Naive B cell (primary cell): ENCODE measurements around the gene ANKS3. TPM values are rescaled to one million over a fixed set of nuclear protein-coding genes. Genes with fewer than 3 reads are reported as not detected.

Source experiments
- ATAC-seq, 2 donors: fragments of 150-1000 bp; cut with Tn5 transposase; 2 replicates each; pipeline ENCODE4 v1.10.0; 2021; ENCODE audit warnings: low read depth in 2 of 2, mild to moderate bottlenecking in 2 of 2, moderate library complexity in 2 of 2
- DNase-seq: peaks from one replicate; pipeline ENCODE4 v3.0.0; 2022
- H3K27ac Mint-ChIP-seq, 6 donors: one replicate each; pipeline ENCODE4 v1.8.0; 2020 to 2022; ENCODE audit warnings: mild to moderate bottlenecking in 6 of 6, mixed read lengths in 6 of 6, moderate library complexity in 5 of 6, inconsistent platforms in 2 of 6
- H3K27me3 Mint-ChIP-seq, 3 donors: one replicate each; pipeline ENCODE4 v1.8.0; 2021 to 2022; ENCODE audit warnings: mixed read lengths in 3 of 3, mild to moderate bottlenecking in 1 of 3
- H3K36me3 Mint-ChIP-seq, 2 donors: one replicate each; pipeline ENCODE4 v1.8.0; 2020 to 2022; ENCODE audit warnings: mixed read lengths in 2 of 2, inconsistent platforms in 1 of 2, mild to moderate bottlenecking in 1 of 2
- H3K4me1 Mint-ChIP-seq, 3 donors: one replicate each; pipeline ENCODE4 v1.8.0; 2020 to 2022; ENCODE audit warnings: mixed read lengths in 3 of 3, inconsistent platforms in 1 of 3, mild to moderate bottlenecking in 1 of 3, moderate library complexity in 1 of 3
- H3K4me3 Mint-ChIP-seq, 8 donors: one replicate each; pipeline ENCODE4 v1.8.0; 2020 to 2022; ENCODE audit warnings: mild to moderate bottlenecking in 8 of 8, mixed read lengths in 8 of 8, moderate library complexity in 8 of 8, inconsistent platforms in 2 of 8
- H3K9me3 Mint-ChIP-seq, 7 donors: one replicate each; pipeline ENCODE4 v1.8.0; 2020 to 2022; ENCODE audit warnings: mixed read lengths in 7 of 7, mild to moderate bottlenecking in 5 of 7, inconsistent platforms in 2 of 7, moderate library complexity in 1 of 7
- polyA plus RNA-seq, 6 donors: library from polyadenylated mRNA; unstranded; fragments of 300-500 nt; fragmentation: Illumina TruSeq; gene quantifications; one replicate each; pipeline ENCODE4 v1.2.3, GENCODE V29; 2021; ENCODE audit warnings: low read depth in 6 of 6

The ANKS3 gene
- polyA plus RNA-seq, 6 donors from 2014 or later, result 3.9 to 8.3 (median 4.4) TPM; not detected in 1

GRCh38 chr16:4703906-4704305 is 30.2 kb downstream of the ANKS3 start:
- Mint-ChIP-seq H3K27ac (no peak overlapping the region), H3K9me3 (no peaks in the 10 kb centered on the region), H3K4me3 (no peak overlapping the region), H3K36me3 (no peaks in the 10 kb centered on the region), H3K27me3 (no peaks in the 10 kb centered on the region), H3K4me1 (peaks cover 0 to 5% (median 0%) of the 10 kb centered on the region in 3 donors)
- DNase-seq, result no peak
- ATAC-seq, result no peak

GRCh38 chr16:4702466-4702808 is 31.6 kb downstream of the ANKS3 start:
- Mint-ChIP-seq H3K36me3 (no peaks in the 10 kb centered on the region), H3K4me3 (no peak overlapping the region), H3K27ac (no peak overlapping the region), H3K27me3 (no peaks in the 10 kb centered on the region), H3K4me1 (peaks cover 0 to 5% (median 0%) of the 10 kb centered on the region in 3 donors), H3K9me3 (no peaks in the 10 kb centered on the region)
- ATAC-seq (no peak), DNase-seq (no peak)

GRCh38 chr16:4701791-4702465 is 32.1 kb downstream of the ANKS3 start:
- Mint-ChIP-seq H3K9me3 (no peaks in the 10 kb centered on the region), H3K4me3 (no peak overlapping the region), H3K36me3 (no peaks in the 10 kb centered on the region), H3K27me3 (no peaks in the 10 kb centered on the region), H3K27ac (no peak overlapping the region), H3K4me1 (peaks cover 0 to 4% (median 0%) of the 10 kb centered on the region in 3 donors)
- ATAC-seq (no peak), DNase-seq (no peak)

GRCh38 chr16:4700997-4701743 is 32.9 kb downstream of the ANKS3 start:
- Mint-ChIP-seq H3K4me1 (no peaks in the 10 kb centered on the region), H3K36me3 (no peaks in the 10 kb centered on the region), H3K9me3 (no peaks in the 10 kb centered on the region), H3K27me3 (no peaks in the 10 kb centered on the region), H3K4me3 (no peak overlapping the region), H3K27ac (no peak overlapping the region)
- DNase-seq, result no peak
- no peak for ATAC-seq

- Mint-ChIP-seq H3K27ac (no peak overlapping the region), H3K9me3 (no peaks in the 10 kb centered on the region), H3K4me1 (no peaks in the 10 kb centered on the region), H3K4me3 (no peak overlapping the region), H3K36me3 (no peaks in the 10 kb centered on the region), H3K27me3 (no peaks in the 10 kb centered on the region)
- DNase-seq, result no peak
- no peak for ATAC-seq
These were observed 33.6 kb downstream of the ANKS3 start for GRCh38 chr16:4700380-4700996.

- no peak for DNase-seq
- peak overlapping the region in 1 of 6 donors; percentile 53 for H3K27ac Mint-ChIP-seq
- peak overlapping the region in 1 of 8 donors; percentile 46 for H3K4me3 Mint-ChIP-seq
- H3K4me1 Mint-ChIP-seq, result no peaks in the 10 kb centered on the region
- no peak for ATAC-seq
- H3K36me3 Mint-ChIP-seq, result no peaks in the 10 kb centered on the region
- H3K9me3 Mint-ChIP-seq, result no peaks in the 10 kb centered on the region
- no peaks in the 10 kb centered on the region for H3K27me3 Mint-ChIP-seq
These were observed 35.0 kb downstream of the ANKS3 start for GRCh38 chr16:4699046-4699556.

GRCh38 chr16:4698321-4699045 is 35.6 kb downstream of the ANKS3 start:
- no peak for ATAC-seq
- no peak for DNase-seq
- H3K9me3 Mint-ChIP-seq, result no peaks in the 10 kb centered on the region
- H3K4me1 Mint-ChIP-seq, result no peaks in the 10 kb centered on the region
- H3K4me3 Mint-ChIP-seq, result no peak overlapping the region
- no peaks in the 10 kb centered on the region for H3K27me3 Mint-ChIP-seq
- no peak overlapping the region for H3K27ac Mint-ChIP-seq
- H3K36me3 Mint-ChIP-seq, result no peaks in the 10 kb centered on the region

- no peaks in the 10 kb centered on the region for H3K36me3 Mint-ChIP-seq
- no peaks in the 10 kb centered on the region for H3K9me3 Mint-ChIP-seq
- no peak overlapping the region for H3K4me3 Mint-ChIP-seq
- DNase-seq, result no peak
- no peak overlapping the region for H3K27ac Mint-ChIP-seq
- peaks cover 0 to 5% (median 3%) of the 10 kb centered on the region in 3 donors for H3K4me1 Mint-ChIP-seq
- no peaks in the 10 kb centered on the region for H3K27me3 Mint-ChIP-seq
- ATAC-seq, result no peak
These were observed 36.2 kb downstream of the ANKS3 start for GRCh38 chr16:4697848-4698291.

- Mint-ChIP-seq H3K36me3 (no peaks in the 10 kb centered on the region), H3K4me1 (peaks cover 5 to 12% (median 9%) of the 10 kb centered on the region in 3 donors), H3K27ac (peak overlapping the region in 1 of 6 donors; percentile 36), H3K9me3 (no peaks in the 10 kb centered on the region), H3K4me3 (peak overlapping the region in 2 of 8 donors; percentile 50 to 90), H3K27me3 (no peaks in the 10 kb centered on the region)
- no peak for ATAC-seq
- no peak for DNase-seq
These were observed 36.9 kb downstream of the ANKS3 start for GRCh38 chr16:4696905-4697847.

GRCh38 chr16:4696172-4696904 is 37.7 kb downstream of the ANKS3 start:
- no peaks in the 10 kb centered on the region for H3K36me3 Mint-ChIP-seq
- no peaks in the 10 kb centered on the region for H3K27me3 Mint-ChIP-seq
- DNase-seq (no peak), ATAC-seq (no peak)
- peak overlapping the region in 3 of 8 donors; percentile 44 to 90 (median 50) for H3K4me3 Mint-ChIP-seq
- peak overlapping the region in 1 of 6 donors; percentile 19 for H3K27ac Mint-ChIP-seq
- peaks cover 6 to 12% (median 11%) of the 10 kb centered on the region in 3 donors for H3K4me1 Mint-ChIP-seq
- H3K9me3 Mint-ChIP-seq, result no peaks in the 10 kb centered on the region

GRCh38 chr16:4695473-4696171 is 38.4 kb downstream of the ANKS3 start:
- DNase-seq (no peak), ATAC-seq (no peak)
- Mint-ChIP-seq H3K27ac (peak overlapping the region in 2 of 6 donors; percentile 20 to 89), H3K9me3 (no peaks in the 10 kb centered on the region), H3K4me1 (peaks cover 6 to 12% (median 12%) of the 10 kb centered on the region in 3 donors), H3K4me3 (peak overlapping the region; percentile 27 to 94 (median 84)), H3K27me3 (no peaks in the 10 kb centered on the region), H3K36me3 (no peaks in the 10 kb centered on the region)
